ENCODE data around the gene LTB. TPM values are rescaled to one million over a fixed set of nuclear protein-coding genes. Genes with fewer than 3 reads are reported as not detected.

Gene LTB
- total and polyA plus RNA-seq, 9 of the 15 experiments (the other 6 are each of a cell fraction or from before 2014, with no cell fraction given) = 0.07 to 0.51 TPM; not detected in 7

DNA sequence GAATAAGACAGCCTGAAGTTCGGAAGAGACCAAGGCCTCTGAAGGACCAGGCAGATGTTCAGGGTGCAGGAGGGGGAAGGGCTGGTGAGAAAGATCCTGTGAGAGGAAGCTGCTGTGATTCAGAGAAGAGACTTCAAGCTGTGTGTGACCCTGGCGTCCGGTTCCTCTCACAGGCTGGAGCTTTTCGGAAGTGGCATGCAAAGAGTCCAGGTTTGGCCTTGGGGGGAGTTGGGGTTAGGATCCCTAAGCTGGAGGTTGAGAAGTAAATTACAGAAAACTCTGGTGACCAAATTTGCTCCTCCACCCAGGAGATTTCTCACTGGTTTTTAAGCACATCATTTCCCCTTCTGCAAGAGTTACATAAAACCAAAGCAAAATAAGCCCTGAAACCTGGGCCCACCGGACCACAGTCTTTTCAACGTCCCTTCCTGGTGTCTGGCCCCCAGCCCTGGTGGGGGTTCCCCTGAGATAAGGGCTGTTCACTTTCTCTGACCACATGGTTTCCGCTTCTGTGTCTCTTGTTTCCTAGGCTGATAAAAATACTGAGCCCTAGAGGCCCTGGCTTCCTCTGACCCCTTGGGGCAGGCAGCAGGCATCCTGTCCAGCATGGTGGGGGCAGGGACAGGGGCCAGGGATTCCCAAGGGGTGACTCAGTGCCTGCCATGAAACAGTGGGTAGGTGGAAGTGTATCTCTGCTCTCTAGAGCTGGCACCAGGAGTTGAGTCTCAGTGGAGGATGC is 22.1 kb downstream of the LTB start (continued):
- TF ChIP-seq CREM (IDR thresholded peaks at IDR 0.05; ENCODE audit: low read depth) = 0 out of 2 replicates have a peak, but pooled peaks have one; percentile 39
- 0 out of 2 replicates have a peak, but pooled peaks have one; percentile 26 for TF ChIP-seq HMGXB4 (CRISPR knock-in tag; IDR thresholded peaks at IDR 0.05)
- peak; percentile 66 for TF ChIP-seq DMBX1 (CRISPR knock-in tag; IDR thresholded peaks at IDR 0.05; ENCODE audit: borderline replicate concordance)
- peak; percentile 71 for TF ChIP-seq ELF2 (CRISPR knock-in tag; IDR thresholded peaks at IDR 0.05)
- TF ChIP-seq, protein P1, sequence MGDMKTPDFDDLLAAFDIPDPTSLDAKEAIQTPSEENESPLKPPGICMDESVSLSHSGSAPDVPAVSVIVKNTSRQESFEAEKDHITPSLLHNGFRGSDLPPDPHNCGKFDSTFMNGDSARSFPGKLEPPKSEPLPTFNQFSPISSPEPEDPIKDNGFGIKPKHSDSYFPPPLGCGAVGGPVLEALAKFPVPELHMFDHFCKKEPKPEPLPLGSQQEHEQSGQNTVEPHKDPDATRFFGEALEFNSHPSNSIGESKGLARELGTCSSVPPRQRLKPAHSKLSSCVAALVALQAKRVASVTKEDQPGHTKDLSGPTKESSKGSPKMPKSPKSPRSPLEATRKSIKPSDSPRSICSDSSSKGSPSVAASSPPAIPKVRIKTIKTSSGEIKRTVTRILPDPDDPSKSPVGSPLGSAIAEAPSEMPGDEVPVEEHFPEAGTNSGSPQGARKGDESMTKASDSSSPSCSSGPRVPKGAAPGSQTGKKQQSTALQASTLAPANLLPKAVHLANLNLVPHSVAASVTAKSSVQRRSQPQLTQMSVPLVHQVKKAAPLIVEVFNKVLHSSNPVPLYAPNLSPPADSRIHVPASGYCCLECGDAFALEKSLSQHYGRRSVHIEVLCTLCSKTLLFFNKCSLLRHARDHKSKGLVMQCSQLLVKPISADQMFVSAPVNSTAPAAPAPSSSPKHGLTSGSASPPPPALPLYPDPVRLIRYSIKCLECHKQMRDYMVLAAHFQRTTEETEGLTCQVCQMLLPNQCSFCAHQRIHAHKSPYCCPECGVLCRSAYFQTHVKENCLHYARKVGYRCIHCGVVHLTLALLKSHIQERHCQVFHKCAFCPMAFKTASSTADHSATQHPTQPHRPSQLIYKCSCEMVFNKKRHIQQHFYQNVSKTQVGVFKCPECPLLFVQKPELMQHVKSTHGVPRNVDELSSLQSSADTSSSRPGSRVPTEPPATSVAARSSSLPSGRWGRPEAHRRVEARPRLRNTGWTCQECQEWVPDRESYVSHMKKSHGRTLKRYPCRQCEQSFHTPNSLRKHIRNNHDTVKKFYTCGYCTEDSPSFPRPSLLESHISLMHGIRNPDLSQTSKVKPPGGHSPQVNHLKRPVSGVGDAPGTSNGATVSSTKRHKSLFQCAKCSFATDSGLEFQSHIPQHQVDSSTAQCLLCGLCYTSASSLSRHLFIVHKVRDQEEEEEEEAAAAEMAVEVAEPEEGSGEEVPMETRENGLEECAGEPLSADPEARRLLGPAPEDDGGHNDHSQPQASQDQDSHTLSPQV (IDR thresholded peaks at IDR 0.05) = peak; percentile 62; the same call in 1 of the 2 replicates
- TF ChIP-seq, protein P2, sequence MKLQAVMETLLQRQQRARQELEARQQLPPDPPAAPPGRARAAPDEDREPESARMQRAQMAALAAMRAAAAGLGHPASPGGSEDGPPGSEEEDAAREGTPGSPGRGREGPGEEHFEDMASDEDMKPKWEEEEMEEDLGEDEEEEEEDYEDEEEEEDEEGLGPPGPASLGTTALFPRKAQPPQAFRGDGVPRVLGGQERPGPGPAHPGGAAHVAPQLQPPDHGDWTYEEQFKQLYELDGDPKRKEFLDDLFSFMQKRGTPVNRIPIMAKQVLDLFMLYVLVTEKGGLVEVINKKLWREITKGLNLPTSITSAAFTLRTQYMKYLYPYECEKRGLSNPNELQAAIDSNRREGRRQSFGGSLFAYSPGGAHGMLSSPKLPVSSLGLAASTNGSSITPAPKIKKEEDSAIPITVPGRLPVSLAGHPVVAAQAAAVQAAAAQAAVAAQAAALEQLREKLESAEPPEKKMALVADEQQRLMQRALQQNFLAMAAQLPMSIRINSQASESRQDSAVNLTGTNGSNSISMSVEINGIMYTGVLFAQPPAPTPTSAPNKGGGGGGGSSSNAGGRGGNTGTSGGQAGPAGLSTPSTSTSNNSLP (IDR thresholded peaks at IDR 0.05; ENCODE audit: borderline replicate concordance, low read depth, low read length) = no peak
- TF ChIP-seq ZBTB2 (IDR thresholded peaks at IDR 0.05) = peak; percentile 13; the same call in 1 of the 2 replicates
- TF ChIP-seq AFF1 (IDR thresholded peaks at IDR 0.05; ENCODE audit: low read depth in 1 of 2, partially characterized antibody in 2 of 2) = no peak
- TF ChIP-seq ELF1 (tag; IDR thresholded peaks at IDR 0.05) = no peak
- no peak for TF ChIP-seq ZNF274 (IDR thresholded peaks at IDR 0.05; ENCODE audit: borderline replicate concordance, low read depth, low read length)
- no peak for TF ChIP-seq NCOA1 (IDR thresholded peaks at IDR 0.05; ENCODE audit: low read depth)
- TF ChIP-seq ZNF143 (CRISPR knock-in tag; IDR thresholded peaks at IDR 0.05) = no peak

Measured in K562 (cell line).